Activated CD8-positive, alpha-beta memory T cell treated with anti-CD3 and anti-CD28 coated beads, Interleukin-2, amount 50 U/mL, for 48 hours (primary cell): ENCODE data around the gene JAK3.
"Not testable (repeated sequence)": the region's sequence is repeated elsewhere in the genome, so short reads cannot be mapped to it uniquely, and the experiment has no call there.

ENCODE experiments used
- DNase-seq: peaks from one replicate; pipeline ENCODE4 v3.0.0-alpha.2; 2020

The JAK3 gene

DNA sequence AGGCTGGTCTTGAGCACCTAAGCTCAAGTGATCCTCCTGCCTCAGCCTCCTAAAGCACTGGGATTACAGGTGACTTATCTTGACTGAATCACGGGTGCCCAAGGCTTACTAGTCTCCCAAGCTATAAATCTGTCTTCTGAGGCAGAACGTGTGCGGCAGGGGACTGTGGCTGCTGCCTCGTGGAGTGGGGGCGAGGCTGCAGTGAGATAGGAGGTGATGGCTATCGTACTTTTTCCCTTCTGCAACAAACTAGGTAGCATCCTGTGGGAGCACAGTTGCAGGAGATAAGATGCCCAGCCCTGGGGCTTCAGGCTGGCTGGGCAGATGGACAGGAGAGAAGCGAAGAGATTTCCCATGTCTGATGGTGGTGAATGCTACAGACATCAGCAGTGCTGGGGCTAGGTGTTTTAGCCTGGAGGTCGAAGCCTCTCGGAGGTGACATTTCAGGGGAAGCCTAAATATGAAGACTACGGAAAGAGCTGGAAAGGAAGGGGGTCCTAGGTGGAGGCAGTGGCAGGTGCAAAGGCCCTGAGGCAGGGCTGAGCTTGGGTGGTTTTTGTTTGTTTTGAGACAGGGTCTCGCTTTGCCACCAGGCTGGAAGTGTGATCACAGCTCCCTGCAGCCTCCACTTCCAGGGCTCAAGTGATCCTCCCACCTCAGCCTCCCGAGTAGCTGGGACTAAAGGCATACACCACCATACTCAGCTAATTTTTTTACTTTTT is 45.5 kb downstream of the JAK3 start:
- no peak for DNase-seq

DNA sequence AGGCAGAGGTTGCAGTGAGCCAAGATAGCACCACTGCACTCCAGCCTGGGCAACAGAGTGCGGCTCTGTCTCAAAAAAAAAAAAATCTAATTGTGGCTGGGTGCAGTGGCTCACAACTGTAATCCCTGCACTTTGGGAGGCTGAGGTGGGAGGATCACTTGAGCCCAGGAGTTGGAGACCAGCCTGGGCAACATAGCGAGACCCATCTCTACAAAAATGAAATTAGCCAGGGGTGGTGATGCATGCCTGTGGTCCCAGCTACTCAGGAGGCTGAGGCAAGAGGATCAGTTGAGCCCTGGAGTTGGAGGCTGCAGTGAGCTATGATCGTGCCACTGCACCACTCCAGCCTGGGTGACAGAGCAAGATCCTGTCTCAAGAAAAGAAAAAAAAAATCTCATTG is 49.2 kb downstream of the JAK3 start:
- DNase-seq, result not testable (repeated sequence)

DNA sequence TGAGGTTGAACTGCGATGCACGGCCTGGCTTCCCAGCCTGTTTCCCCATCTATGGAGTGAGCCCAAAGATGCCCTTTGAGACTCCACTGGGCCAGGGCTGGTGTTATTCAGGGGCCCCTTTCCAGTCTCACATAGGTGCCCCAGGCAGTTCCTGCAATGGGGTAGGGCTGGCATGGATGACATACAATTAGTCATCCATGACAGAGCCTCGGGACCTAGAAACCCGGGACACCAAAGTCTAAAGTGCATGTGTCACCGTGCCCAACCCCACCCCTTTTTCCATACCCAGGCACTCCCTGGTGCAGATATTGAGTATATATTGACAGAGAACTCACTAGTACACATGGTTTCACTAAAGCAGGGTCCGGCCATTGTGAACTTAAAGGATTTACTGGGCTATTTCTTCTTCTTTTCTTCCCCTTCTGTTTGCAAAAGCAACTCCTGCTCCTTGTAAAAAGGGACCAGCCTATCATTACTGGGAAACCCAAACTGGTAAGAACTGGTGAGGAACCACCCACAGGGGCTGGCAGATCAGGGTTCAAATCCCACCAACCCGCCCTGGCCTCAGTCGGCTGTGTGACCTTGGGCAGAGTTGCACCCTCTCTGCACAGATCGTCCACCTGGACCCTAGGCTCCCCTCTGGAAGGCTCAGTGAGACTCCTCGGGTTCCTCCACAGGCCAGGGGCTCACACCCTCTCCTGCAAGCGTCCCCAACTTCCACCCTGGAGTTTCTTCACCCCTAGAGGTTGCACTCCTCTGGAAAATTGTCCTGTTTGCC is 50.2 kb downstream of the JAK3 start:
- DNase-seq, result peak; percentile 66

DNA sequence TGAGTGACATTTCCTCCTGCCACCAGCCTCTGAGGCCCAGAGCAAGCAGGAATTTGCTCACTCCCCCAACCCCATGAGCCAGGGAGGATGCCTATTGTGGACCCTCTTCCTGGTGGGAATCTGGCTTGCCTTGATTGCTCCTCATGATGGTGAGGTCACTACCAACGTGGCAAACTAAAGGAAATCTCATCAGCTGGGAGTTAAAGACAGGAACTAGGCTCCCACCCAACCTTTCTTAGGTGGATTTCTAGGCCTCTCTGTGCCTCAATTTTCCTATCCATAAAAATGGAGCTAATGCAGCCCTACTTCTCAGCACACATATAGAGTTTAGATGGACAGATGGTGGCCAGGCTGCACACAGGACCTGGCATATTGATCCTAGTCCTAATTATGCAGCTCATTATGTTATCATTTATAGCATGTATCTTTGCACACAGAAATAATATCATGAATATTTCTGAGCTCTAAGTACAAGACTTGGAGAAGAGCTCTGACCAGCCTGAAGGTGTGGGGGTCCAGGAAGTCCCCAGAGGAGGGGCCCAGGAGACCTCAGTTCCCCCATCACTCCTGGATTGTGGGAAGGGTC is 50.9 kb downstream of the JAK3 start:
- no peak for DNase-seq

DNA sequence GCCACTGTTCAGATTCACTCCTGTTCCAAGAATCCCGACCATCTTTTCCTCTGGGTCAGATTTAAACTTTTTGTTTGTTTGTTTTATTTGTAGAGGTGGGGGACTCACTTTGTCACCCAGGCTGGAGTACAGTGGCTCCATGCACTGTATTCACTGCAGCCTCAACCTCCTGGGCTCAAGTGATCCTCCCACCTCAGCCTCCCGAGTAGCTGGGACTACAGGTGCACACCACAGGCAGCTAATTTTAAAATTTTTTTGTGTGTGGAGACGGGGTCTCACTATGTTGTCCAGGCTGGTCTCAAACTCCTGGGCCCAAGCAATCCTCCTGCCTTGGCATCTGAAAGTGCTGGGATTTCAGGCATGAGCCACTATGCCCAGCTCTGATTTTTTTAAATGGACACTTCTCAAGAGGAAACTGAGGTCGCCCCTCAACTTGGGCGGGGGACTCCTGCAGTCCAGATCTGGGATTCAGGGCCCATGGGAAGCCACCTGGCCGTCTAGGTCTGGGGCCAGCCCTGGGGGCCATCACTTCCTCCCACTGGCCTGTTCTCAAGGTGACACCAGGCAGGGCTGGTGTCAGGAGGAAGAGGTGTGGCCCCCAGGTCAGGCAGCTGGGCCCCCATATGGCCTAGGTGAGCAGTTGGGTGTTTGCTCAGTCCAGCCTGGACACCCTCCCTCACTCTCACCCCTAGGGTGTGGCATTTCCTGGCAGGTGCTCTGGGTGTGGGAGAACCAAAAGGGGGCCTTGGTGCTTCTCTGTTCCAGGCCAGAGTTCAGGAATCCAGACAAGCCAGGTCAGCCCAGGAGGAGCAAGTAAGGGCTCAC is 51.6 kb downstream of the JAK3 start:
- DNase-seq, result no peak

DNA sequence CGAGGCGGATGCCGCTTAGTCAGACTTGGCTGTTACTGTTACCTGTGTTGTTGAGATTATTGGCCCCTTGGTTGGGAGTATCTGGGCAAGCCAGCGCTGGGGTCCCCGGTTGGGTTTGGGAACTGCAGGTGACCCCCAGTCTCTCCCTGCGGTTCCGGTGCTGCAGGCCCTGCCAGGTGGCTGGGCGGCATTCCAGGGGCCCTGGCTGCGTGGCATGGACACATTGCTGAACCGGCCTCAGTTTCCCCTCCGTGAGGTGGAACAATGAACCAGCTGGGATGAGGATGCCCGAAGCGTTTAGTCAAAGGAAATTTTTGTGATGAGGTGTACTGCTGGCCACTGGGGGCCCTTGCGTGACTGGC is 52.3 kb downstream of the JAK3 start:
- no peak for DNase-seq

DNA sequence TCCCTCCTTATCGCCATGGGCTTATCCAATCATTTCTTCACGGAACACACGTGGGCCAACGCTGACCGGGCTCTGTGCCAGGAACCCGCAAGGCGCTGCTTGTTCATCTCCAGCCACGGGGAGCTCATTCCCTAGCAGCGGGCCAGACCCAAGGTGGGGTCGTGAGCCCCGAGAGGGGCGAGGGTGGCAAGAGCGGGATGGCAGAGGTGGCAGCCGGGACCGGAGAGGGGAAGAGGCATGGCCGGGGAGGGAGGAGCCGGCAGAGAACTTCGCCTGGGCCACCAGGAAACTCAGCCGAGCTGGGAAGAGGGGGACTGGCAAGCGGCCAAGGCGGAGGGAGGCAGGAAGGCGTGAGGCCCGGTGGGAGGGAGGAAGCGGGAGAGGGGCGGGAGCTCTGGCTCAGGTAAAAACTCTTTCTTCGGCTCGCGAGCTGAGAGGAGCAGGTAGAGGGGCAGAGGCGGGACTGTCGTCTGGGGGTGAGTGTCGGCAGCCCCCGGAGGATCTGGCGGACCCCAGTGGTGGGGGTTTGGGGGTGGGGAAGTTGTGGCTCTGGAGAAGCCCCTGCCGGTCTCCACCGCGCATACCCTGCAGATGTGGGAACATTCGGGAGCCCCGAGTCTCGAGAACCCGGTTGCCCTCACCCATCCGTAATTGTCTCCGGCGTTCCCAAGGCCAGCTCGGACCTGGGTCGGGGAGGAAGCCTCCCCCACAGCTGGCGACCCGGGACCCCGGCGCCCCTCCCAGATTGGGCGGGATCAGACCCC is 52.9 kb downstream of the JAK3 start, which contains the start of gene B3GNT3:
TSS of gene B3GNT3 (plus strand) at position 408 of the 764 bp plus-strand sequence. CDS start 12,670 bp downstream, outside the sequence.
- DNase-seq, result peak; percentile 62

DNA sequence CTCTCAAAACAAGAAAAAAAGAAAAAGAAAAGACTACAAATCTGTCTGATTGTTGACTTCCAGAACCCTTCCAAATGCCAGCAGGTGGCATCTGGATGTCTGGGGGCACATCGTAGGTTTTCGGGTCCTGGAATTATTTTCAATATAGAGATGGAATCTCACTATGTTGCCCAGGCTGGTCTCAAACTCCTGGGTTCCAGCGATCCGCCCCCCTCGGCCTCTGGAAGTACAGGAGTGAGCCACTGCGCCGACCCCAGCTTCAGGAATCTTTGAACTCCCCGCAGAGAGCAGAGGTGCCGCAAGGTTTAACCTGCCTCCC is 53.4 kb downstream of the JAK3 start:
- DNase-seq, result no peak

DNA sequence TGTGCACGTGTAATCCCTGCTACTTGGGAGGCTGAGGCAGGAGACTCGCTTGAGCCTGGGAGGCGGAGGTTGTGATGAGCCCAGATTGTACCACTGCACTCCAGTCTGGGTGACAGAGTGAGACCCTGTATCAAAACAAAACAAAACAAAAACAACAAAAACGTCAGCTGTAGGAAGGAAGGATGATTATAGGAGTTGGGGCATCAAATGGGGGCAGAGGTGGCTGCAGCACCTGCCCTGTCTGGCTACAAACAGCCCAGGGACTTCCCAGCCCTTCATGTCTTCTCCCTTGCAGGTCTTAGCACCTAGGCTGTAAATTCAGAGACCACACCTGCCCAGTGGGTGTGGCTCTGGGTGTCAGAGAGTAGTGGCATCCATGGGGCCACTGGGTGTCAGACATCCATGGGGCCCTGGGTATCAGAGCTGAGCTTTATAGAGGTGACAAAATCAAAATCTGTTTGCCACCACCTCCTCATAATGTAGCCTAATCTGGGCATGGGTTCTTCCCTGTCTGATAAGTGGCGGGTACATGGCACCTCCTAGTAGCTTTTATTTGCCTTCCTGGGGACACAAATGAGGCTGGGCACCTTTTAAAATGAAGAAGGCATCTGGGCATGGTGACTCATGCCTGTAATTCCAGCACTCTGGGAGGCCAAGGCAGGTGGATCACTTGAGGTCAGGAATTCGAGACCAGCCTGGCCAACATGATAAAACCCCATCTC is 57.6 kb downstream of the JAK3 start:
- DNase-seq, result no peak

DNA sequence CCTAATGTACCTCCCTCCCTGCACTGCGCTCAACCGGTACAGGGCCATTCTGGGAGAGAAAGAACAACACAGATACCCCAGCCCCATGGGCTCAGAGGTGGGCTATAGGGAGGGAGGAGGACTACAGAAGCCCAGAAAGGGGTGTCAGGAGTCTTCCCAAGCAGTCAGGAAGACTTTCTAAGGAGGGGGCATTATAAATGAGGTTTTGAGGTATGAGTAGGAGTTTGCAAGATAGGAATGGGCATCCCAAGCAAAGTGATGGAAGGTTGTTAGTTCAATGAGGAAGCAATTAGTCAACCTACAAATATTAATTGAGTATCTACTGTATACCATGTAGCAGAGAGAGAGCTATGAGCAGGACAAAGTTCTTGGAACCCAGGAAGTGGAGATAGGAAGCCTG is 59.1 kb downstream of the JAK3 start:
- DNase-seq, result no peak

DNA sequence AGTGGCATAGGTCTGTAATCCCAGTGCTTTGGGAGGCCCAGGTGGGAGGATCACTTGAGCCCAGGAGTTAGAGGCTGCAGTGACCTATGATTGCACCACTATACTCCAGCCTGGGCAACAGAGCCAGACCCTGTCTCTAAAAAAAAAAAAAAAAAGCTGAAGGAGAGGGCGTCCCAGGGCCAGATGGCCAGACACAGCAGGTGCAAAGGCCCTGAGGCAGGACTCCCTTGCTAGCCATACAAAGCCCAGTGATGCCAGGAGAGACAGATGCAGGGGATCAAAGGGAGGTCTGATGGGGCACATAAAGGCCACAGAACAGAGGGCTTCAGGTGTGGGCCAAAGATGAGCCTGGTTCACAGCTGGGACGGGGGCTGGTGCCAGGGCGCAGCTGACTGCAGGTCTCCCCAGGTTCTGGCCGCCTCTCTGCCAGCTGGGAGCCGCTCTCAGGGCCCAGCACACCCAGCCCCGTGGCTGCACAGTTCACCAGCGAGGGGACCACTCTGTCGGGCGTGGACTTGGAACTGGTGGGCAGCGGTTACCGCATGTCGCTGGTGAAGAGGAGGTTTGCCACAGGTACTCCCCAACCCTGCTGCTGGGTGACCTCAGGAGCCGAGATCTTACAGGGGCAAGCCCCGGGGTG is 60.4 kb downstream of the JAK3 start:
- no peak for DNase-seq

DNA sequence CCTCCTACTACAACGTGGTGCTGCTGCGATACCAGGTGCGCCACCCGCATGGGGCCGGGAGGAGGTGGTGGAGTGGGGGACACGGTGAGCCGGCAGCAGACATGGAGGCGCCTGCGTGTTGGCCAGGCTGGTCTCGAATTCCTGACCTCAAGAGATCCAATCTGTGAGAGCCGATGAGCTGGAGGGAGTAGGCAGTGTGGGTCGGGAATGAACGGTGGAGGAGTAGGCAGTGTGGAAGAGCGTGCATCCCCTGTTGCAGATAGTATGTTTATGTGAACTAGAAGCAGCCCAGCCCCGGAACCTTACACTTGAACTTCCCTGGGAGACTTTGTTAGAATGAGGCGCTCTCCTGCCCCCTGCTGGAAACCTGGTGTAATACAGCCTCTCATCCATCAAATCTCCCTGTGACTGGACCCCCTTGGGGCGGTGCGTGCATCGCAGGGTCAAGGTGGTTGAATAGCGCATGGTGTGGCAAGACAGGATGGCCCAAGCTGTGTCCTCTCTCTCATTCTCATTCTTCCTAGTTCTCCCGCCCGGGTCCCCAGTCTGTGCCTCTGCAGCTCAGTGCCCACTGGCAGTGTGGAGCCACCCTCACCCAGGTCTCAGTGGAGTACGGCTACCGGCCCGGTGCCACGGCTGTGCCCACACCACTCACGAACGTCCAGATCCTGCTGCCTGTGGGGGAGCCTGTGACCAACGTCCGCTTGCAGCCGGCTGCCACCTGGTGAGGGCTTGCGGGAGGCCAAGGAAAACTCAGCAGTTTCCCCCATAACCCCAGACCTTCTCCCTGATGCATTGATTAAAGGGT is 63.4 kb downstream of the JAK3 start:
- DNase-seq, result peak; percentile 90

DNA sequence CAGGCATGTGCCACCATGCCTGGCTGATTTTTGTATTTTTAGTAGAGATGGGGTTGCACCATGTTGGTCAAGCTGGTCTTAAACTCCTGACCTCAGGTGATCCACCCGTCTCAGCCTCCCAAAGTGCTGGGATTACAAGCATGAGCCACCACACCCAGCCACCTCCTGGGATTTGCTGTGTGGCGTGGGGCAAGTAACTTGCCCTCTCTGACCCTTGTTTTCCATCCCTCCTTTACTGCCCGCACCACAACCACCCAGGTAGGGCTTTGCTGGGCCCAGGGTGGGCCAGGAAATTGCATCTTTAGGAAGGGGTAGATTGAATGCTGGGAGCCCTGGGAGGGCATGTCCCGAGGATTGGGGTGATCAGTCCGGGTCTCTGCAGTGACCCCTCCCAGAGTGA is 64.1 kb downstream of the JAK3 start:
- not testable (repeated sequence) for DNase-seq

DNA sequence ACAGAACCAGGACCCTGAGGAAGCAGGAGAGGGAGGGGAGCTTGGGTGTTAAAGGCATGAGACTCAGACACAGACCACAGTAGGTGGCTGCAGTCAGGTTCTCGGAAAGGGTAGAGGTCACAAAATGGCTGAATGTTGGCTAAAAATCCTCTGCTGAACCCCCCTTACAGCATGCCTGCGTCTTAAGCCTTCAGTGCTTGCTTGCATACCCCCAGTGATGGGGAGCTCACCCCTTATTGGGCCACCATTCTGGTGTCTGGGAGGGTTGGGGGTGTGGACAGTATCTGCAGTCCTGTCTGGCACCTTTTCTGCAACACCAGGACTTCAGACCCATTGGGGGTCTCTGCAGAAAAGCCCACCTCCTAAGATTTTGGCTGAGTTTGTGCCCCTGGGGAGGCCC is 67.0 kb downstream of the JAK3 start:
- no peak for DNase-seq

DNA sequence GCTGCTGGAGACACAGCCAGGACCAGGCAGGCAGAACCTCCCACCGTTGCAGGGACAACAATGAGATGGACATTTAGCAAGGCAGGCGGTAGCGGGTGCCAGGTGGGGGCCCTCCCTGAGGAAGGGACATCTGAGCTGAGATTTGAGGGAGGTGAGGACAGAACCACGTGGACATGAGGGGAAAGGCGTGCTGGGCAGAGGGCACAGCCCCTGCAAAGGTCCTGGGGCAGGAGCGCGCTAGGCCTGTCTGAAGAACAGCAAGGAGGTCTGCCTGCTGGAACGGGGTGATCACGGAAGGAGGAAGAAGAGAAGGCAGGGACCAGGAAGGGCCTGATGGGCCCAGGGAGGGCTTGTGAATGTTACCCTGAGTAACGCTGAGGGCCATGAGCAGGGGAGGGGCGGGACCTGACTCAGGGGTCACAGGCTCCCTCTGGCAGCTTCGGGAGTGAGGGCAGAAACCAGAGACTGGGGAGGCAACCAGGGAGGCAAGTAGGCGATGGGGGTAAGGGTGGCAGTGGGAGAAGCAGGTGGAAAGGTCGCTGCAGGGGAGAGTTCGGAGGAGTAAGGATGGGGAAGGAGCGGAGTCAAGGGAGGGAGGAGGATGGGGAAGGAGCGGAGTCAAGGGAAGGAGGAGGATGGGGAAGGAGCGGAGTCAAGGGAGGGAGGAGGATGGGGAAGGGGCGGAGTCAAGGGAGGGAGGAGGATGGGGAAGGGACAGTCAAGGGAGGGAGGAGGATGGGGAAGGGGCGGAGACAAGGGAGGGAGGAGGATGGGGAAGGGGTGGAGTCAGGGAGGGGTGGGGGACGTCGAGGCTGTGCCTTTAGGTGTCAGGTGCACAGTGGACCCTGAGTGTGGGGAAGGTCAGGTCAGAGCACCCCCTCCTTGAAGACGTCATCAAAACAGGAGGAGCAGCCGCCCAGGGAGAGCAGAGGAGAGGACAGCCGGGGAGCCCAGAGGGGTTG is 68.5 kb downstream of the JAK3 start:
- DNase-seq, result no peak

DNA sequence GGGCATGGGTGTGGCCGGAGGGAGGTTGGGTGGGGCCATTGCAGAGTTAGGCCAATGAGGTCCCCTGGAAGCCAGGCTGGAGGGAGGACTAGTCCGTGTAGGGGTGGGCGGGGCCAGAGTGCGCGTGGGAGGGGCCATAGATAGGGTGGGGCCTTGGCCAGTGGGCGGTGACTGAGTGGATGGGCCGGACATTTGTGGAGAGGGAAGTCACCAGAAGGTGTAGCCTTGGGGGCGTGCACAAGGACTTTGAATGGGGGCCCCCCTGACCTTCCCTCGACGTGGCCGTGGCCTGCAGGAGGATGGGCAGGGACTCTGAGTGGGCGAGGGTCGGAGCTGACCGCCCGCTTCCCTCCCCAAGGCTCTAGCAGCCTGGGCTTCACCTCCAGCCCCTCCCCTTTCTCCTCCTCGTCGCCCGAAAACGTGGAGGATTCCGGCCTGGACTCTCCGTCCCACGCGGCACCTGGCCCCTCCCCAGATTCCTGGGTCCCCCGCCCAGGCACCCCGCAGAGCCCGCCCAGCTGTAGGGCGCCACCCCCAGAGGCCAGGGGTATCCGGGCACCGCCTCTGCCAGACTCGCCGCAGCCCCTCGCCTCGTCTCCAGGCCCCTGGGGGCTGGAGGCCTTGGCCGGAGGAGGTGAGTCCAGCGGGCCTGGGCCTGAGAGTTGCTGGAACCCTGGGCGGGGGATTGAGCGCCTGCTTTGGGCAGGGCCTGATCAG is 69.4 kb downstream of the JAK3 start:
- DNase-seq, result peak; percentile 83

DNA sequence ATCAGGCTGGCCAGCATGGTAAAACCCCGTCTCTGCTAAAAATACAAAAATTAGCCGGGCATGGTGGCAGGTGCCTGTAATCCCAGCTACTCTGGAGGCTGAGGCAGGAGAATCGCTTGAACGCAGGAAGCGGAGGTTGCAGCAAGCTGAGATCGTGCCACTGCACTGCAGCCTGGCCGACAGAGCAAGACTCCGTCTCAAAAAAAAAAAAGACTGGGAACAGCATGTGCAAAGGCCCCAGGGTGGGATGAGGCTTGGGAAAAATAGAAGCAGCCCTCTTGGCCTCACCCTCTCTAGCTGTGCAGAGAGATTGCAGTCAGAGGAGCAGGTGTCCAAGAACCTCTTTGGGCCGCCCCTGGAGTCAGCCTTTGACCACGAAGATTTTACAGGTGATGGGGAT is 69.9 kb downstream of the JAK3 start:
- not testable (repeated sequence) for DNase-seq

DNA sequence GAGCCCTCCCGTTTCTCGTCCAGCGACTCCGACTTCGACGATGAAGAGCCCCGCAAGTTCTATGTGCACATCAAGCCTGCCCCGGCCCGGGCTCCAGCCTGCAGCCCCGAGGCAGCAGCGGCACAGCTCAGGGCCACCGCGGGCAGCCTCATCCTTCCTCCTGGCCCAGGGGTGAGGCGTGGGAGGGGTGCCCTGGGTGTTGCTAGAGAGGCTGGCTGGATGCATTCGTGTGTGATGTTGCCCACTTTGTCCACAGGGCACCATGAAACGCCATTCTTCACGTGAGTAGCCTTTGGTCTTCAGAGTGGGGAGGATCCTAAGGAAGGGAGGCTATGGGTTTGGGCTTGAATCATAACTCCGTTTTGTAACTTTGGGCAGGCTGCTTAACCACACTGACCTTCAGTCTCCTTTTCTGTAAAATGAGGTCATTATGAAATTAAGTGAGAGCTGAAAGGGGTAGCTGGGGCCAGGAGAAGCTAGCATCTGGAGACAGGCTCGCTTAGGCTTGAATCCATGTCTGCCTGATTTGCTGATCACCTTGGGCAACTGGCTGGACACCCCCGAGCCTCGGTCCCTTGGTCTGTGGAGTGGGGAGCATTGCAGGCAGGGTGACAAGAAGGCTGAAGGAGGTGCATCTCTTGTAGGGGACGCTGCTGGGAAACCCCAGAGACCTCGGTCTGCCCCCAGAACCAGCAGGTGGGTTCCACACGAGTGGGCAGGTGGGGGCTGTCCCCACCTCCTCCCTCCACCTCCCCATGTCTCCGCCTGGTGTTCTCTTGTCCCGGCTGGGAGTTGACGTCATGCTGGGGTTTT is 71.6 kb downstream of the JAK3 start:
- no peak for DNase-seq
